ENCODE results near the gene ECT2.

DNA sequence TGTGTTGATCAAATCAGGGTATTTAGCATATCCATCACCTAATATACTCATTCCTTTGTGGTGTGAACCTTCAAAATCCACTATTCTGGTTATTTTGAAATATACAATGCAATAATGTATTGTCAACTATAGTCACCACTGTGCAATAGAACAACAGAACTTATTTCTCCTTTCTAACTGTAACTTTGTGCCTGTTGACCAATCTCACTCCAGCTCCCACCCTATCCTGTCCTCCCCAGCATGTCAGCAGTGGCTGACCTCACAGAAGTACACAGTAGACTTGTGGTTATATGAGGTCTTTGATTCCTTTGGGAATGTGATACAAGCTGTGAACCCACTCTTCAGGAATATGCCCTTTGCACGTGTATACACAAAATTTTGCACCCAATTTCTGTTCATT is 64.2 kb downstream of the ECT2 start:
- TF ChIP-seq POLR2AphosphoS5 (IDR thresholded peaks at IDR 0.05) = no peak
- TF ChIP-seq, protein P1, sequence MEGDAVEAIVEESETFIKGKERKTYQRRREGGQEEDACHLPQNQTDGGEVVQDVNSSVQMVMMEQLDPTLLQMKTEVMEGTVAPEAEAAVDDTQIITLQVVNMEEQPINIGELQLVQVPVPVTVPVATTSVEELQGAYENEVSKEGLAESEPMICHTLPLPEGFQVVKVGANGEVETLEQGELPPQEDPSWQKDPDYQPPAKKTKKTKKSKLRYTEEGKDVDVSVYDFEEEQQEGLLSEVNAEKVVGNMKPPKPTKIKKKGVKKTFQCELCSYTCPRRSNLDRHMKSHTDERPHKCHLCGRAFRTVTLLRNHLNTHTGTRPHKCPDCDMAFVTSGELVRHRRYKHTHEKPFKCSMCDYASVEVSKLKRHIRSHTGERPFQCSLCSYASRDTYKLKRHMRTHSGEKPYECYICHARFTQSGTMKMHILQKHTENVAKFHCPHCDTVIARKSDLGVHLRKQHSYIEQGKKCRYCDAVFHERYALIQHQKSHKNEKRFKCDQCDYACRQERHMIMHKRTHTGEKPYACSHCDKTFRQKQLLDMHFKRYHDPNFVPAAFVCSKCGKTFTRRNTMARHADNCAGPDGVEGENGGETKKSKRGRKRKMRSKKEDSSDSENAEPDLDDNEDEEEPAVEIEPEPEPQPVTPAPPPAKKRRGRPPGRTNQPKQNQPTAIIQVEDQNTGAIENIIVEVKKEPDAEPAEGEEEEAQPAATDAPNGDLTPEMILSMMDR (IDR thresholded peaks at IDR 0.05) = no peak
- TF ChIP-seq EP300 (IDR thresholded peaks at IDR 0.05; ENCODE audit: low read depth) = no peak

All from transverse colon (tissue), 4 donors.